Measurements from ENCODE around the gene MYOM3.
A peak's percentile ranks its signal among the peaks of the same experiment; 100 is the strongest.
"Not testable (repeated sequence)": the region's sequence is repeated elsewhere in the genome, so short reads cannot be mapped to it uniquely, and the experiment has no call there.

MYOM3 gene

GRCh38 chr1:24052220-24052619 lies 59.7 kb downstream of the MYOM3 start:
- in situ Hi-C loops (cut with HindIII; ENCODE audit: low sequenced_read_pairs): no loop called here
- DNase-seq (ENCODE audit: low read depth, low spot score): no peak
- TF ChIP-seq CTCF (IDR thresholded peaks at IDR 0.05; ENCODE audit: low read depth, low read length): no peak

GRCh38 chr1:24051206-24051945 lies 60.6 kb downstream of the MYOM3 start:
- TF ChIP-seq CTCF (IDR thresholded peaks at IDR 0.05; ENCODE audit: low read depth, low read length): no peak
- in situ Hi-C loops (cut with HindIII; ENCODE audit: low sequenced_read_pairs): no loop called here
- no peak overlapping the region for H3K4me3 ChIP-seq (ENCODE audit: low read depth, low read length)
- DNase-seq (ENCODE audit: low read depth, low spot score): no peak

More at GRCh38 chr1:24052220-24052619, 59.7 kb downstream of the MYOM3 start:
- H3K4me3 ChIP-seq (ENCODE audit: low read depth, low read length): no peak overlapping the region

GRCh38 chr1:24049733-24050132 lies 62.2 kb downstream of the MYOM3 start:
- DNase-seq (ENCODE audit: low read depth, low spot score): no peak

GRCh38 chr1:24048894-24049293 lies 63.0 kb downstream of the MYOM3 start:
- in situ Hi-C loops (cut with HindIII; ENCODE audit: low sequenced_read_pairs); H3K4me3 ChIP-seq (ENCODE audit: low read depth, low read length); DNase-seq (ENCODE audit: low read depth, low spot score): not testable (repeated sequence)

More at GRCh38 chr1:24049733-24050132, 62.2 kb downstream of the MYOM3 start:
- no peak for TF ChIP-seq CTCF (IDR thresholded peaks at IDR 0.05; ENCODE audit: low read depth, low read length)
- no peak overlapping the region for H3K4me3 ChIP-seq (ENCODE audit: low read depth, low read length)
- in situ Hi-C loops (cut with HindIII; ENCODE audit: low sequenced_read_pairs): no loop called here

GRCh38 chr1:24048205-24048869 lies 63.6 kb downstream of the MYOM3 start:
- DNase-seq (ENCODE audit: low read depth, low spot score): peak; percentile 18
- in situ Hi-C loops (cut with HindIII; ENCODE audit: low sequenced_read_pairs): no loop called here
- TF ChIP-seq CTCF (IDR thresholded peaks at IDR 0.05; ENCODE audit: low read depth, low read length): no peak
- no peak overlapping the region for H3K4me3 ChIP-seq (ENCODE audit: low read depth, low read length)

GRCh38 chr1:24047110-24047477 lies 64.8 kb downstream of the MYOM3 start:
- no peak for DNase-seq (ENCODE audit: low read depth, low spot score)
- no peak for TF ChIP-seq CTCF (IDR thresholded peaks at IDR 0.05; ENCODE audit: low read depth, low read length)
- H3K4me3 ChIP-seq (ENCODE audit: low read depth, low read length): no peak overlapping the region
- in situ Hi-C loops (cut with HindIII; ENCODE audit: low sequenced_read_pairs): no loop called here

GRCh38 chr1:24045771-24046170 lies 66.2 kb downstream of the MYOM3 start:
- DNase-seq (ENCODE audit: low read depth, low spot score): no peak
- H3K4me3 ChIP-seq (ENCODE audit: low read depth, low read length): no peak overlapping the region
- no peak for TF ChIP-seq CTCF (IDR thresholded peaks at IDR 0.05; ENCODE audit: low read depth, low read length)
- in situ Hi-C loops (cut with HindIII; ENCODE audit: low sequenced_read_pairs): no loop called here

GRCh38 chr1:24044672-24045071 lies 67.3 kb downstream of the MYOM3 start:
- DNase-seq (ENCODE audit: low read depth, low spot score); H3K4me3 ChIP-seq (ENCODE audit: low read depth, low read length); in situ Hi-C loops (cut with HindIII; ENCODE audit: low sequenced_read_pairs): not testable (repeated sequence)
